ENCODE measurements around the gene FAM161A.

The FAM161A gene

DNA sequence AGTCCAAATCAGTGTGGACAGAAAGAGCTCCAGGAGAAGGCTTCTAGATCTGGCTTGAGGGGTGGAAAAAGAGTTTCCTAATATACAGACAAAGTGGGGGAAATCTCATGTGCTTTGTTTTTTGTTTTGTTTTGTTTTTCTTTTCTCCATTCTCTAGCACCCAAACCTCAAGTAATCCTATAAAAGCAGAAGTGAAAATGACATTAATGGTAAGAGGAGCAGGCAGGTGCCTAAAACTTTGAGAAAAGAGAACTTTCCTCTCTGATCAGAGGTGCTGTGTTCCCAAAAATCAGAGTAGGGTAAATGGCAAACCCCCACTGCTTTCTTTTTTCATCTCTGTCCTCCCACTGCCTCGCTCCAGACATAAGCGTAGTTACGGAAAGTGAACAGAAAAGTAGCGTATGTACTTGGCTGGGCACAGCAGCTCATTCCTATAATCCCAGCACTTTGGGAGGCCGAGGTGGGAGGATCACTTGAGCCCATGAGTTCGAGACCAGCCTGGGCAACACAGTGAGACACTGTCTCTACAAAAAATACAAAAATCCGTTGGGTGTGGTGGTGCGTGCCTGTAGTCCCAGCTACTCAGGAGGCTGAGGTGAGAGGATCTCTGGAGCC is 77.8 kb downstream of the FAM161A start:
- no peak for TF ChIP-seq FOXA1 (IDR thresholded peaks at IDR 0.05)
- TF ChIP-seq LEF1 (IDR thresholded peaks at IDR 0.05; ENCODE audit: borderline replicate concordance) = no peak
- TF ChIP-seq SUZ12 (IDR thresholded peaks at IDR 0.05) = no peak
- TF ChIP-seq CTBP1 (IDR thresholded peaks at IDR 0.05; ENCODE audit: borderline replicate concordance) = no peak
- no peak for TF ChIP-seq TARDBP (IDR thresholded peaks at IDR 0.05)
- TF ChIP-seq ZNF384 (IDR thresholded peaks at IDR 0.05) = no peak
- TF ChIP-seq ARNT (IDR thresholded peaks at IDR 0.05) = no peak
- TF ChIP-seq L3MBTL2 (conservative IDR thresholded peaks at IDR 0.05) = no peak
- no peak for TF ChIP-seq SP1 (IDR thresholded peaks at IDR 0.05)
- no peak for TF ChIP-seq HDGF (IDR thresholded peaks at IDR 0.05; ENCODE audit: borderline replicate concordance)
- TF ChIP-seq, protein P1, sequence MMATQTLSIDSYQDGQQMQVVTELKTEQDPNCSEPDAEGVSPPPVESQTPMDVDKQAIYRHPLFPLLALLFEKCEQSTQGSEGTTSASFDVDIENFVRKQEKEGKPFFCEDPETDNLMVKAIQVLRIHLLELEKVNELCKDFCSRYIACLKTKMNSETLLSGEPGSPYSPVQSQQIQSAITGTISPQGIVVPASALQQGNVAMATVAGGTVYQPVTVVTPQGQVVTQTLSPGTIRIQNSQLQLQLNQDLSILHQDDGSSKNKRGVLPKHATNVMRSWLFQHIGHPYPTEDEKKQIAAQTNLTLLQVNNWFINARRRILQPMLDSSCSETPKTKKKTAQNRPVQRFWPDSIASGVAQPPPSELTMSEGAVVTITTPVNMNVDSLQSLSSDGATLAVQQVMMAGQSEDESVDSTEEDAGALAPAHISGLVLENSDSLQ (IDR thresholded peaks at IDR 0.05) = no peak
- TF ChIP-seq FOXM1 (IDR thresholded peaks at IDR 0.05; ENCODE audit: borderline replicate concordance) = no peak
- ChIA-PET POLR2A (no interaction called here), CTCF (no interaction called here)
- no peak for DNase-seq (ENCODE audit: extremely low spot score)
